Muscle layer of colon (tissue), 2 donors: ENCODE results near the gene HMX1.

ENCODE experiments used
- H3K27ac ChIP-seq: one replicate; pipeline ENCODE4 v1.7.0; 2013; ENCODE audit warnings: low read depth, mild to moderate bottlenecking, low read length, moderate library complexity
- H3K27me3 ChIP-seq, 2 donors: one replicate each; pipeline ENCODE4 v1.7.0; 2013; ENCODE audit warnings: low read length in 2 of 2, mild to moderate bottlenecking in 2 of 2; ENCODE audit not compliant: insufficient read depth in 2 of 2, control insufficient read depth in 1 of 2
- H3K36me3 ChIP-seq: one replicate; pipeline ENCODE4 v1.7.0; 2013; ENCODE audit warnings: mild to moderate bottlenecking, low read length; ENCODE audit not compliant: insufficient read depth
- H3K4me1 ChIP-seq: one replicate; pipeline ENCODE4 v1.7.0; 2013; ENCODE audit warnings: mild to moderate bottlenecking, low read length; ENCODE audit not compliant: insufficient read depth
- H3K4me3 ChIP-seq, 2 donors: one replicate each; pipeline ENCODE4 v1.7.0; 2013; ENCODE audit warnings: low read length in 2 of 2, low read depth in 1 of 2, mild to moderate bottlenecking in 1 of 2, moderate library complexity in 1 of 2
- H3K9ac ChIP-seq: one replicate; pipeline ENCODE4 v1.7.0; 2013; ENCODE audit warnings: low read length
- H3K9me3 ChIP-seq: one replicate; pipeline ENCODE4 v1.7.0; 2013; ENCODE audit warnings: mild to moderate bottlenecking, low read length
- donor health status: abdominal sarcoma.
- donor health status: Adenocarcinoma of cecum.

The HMX1 gene

GRCh38 chr4:8864912-8865680 is 6.5 kb downstream of the HMX1 start:
- H3K9ac ChIP-seq: no peak overlapping the region
- H3K4me1 ChIP-seq: no peaks in the 10 kb centered on the region
- peaks cover 9 to 90% of the 10 kb centered on the region in 2 donors for H3K27me3 ChIP-seq
- H3K27ac ChIP-seq: no peak overlapping the region
- H3K36me3 ChIP-seq: no peaks in the 10 kb centered on the region
- H3K4me3 ChIP-seq: no peak overlapping the region
- no peaks in the 10 kb centered on the region for H3K9me3 ChIP-seq

- no peak overlapping the region for H3K27ac ChIP-seq
- peaks cover 0 to 90% of the 10 kb centered on the region in 2 donors for H3K27me3 ChIP-seq
- H3K4me3 ChIP-seq: no peak overlapping the region
- no peak overlapping the region for H3K9ac ChIP-seq
- H3K4me1 ChIP-seq: no peaks in the 10 kb centered on the region
- no peaks in the 10 kb centered on the region for H3K9me3 ChIP-seq
- H3K36me3 ChIP-seq: no peaks in the 10 kb centered on the region
Observed at GRCh38 chr4:8863686-8864682, 7.7 kb downstream of the HMX1 start.

- Histone ChIP-seq H3K27ac (no peak overlapping the region), H3K9me3 (no peaks in the 10 kb centered on the region), H3K27me3 (peaks cover 0 to 90% of the 10 kb centered on the region in 2 donors), H3K36me3 (no peaks in the 10 kb centered on the region), H3K9ac (no peak overlapping the region), H3K4me1 (no peaks in the 10 kb centered on the region), H3K4me3 (no peak overlapping the region)
Observed at GRCh38 chr4:8862800-8863685, 8.6 kb downstream of the HMX1 start.

- Histone ChIP-seq H3K27ac (no peak overlapping the region), H3K27me3 (peaks cover 0 to 95% of the 10 kb centered on the region in 2 donors), H3K36me3 (no peaks in the 10 kb centered on the region), H3K4me1 (no peaks in the 10 kb centered on the region), H3K9ac (no peak overlapping the region), H3K9me3 (no peaks in the 10 kb centered on the region), H3K4me3 (no peak overlapping the region)
Observed at GRCh38 chr4:8862334-8862733, 9.3 kb downstream of the HMX1 start.

- H3K36me3 ChIP-seq: no peaks in the 10 kb centered on the region
- H3K27ac ChIP-seq: no peak overlapping the region
- H3K9ac ChIP-seq: no peak overlapping the region
- no peaks in the 10 kb centered on the region for H3K4me1 ChIP-seq
- H3K27me3 ChIP-seq: peaks cover 0 to 95% of the 10 kb centered on the region in 2 donors
- H3K9me3 ChIP-seq: no peaks in the 10 kb centered on the region
- no peak overlapping the region for H3K4me3 ChIP-seq
Observed at GRCh38 chr4:8861576-8862295, 9.9 kb downstream of the HMX1 start.

GRCh38 chr4:8860892-8861575 is 10.6 kb downstream of the HMX1 start:
- Histone ChIP-seq H3K4me1 (no peaks in the 10 kb centered on the region), H3K27ac (no peak overlapping the region), H3K36me3 (no peaks in the 10 kb centered on the region), H3K9me3 (no peaks in the 10 kb centered on the region), H3K27me3 (peaks cover under 1 to 90% of the 10 kb centered on the region in 2 donors), H3K4me3 (no peak overlapping the region), H3K9ac (no peak overlapping the region)

- H3K4me3 ChIP-seq: no peak overlapping the region
- H3K9ac ChIP-seq: no peak overlapping the region
- H3K27ac ChIP-seq: no peak overlapping the region
- H3K27me3 ChIP-seq: peaks cover 7 to 90% of the 10 kb centered on the region in 2 donors
- no peaks in the 10 kb centered on the region for H3K4me1 ChIP-seq
- H3K36me3 ChIP-seq: no peaks in the 10 kb centered on the region
- no peaks in the 10 kb centered on the region for H3K9me3 ChIP-seq
Observed at GRCh38 chr4:8860096-8860891, 11.3 kb downstream of the HMX1 start.

GRCh38 chr4:8859550-8860095 is 12.0 kb downstream of the HMX1 start:
- Histone ChIP-seq H3K4me3 (no peak overlapping the region), H3K9ac (no peak overlapping the region), H3K36me3 (no peaks in the 10 kb centered on the region), H3K4me1 (no peaks in the 10 kb centered on the region), H3K27me3 (peaks cover 8 to 89% of the 10 kb centered on the region in 2 donors), H3K27ac (no peak overlapping the region), H3K9me3 (no peaks in the 10 kb centered on the region)

GRCh38 chr4:8858701-8859210 is 12.9 kb downstream of the HMX1 start:
- Histone ChIP-seq H3K27ac (no peak overlapping the region), H3K9me3 (no peaks in the 10 kb centered on the region), H3K4me1 (no peaks in the 10 kb centered on the region), H3K4me3 (no peak overlapping the region), H3K9ac (no peak overlapping the region), H3K36me3 (no peaks in the 10 kb centered on the region), H3K27me3 (peaks cover 8 to 87% of the 10 kb centered on the region in 2 donors)
